Measurements from ENCODE around the gene CMTM5. TPM values are rescaled to one million over a fixed set of nuclear protein-coding genes. Genes with fewer than 3 reads are reported as not detected.

CMTM5 gene
- total RNA-seq, 1 donor from 2014 or later = 4.3 TPM

DNA sequence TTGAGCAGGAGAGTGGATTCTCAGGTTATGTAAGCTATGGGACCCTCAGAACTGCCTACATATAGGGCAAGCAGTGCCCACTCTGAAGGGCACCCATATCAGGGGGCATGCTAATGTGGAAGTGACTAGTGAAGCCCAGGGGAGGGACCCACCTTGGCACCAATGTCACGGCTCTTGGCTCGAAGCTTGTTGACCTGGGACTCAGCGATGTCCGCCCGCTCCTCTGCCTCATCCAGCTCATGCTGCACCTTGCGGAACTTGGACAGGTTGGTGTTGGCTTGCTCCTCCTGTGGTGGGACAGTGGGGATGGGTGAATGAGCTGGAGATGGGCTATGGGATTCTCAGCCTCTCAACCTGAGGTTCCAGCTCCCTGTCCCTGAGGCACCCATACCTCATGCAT lies 5.4 kb downstream of the CMTM5 start:
- Mint-ChIP-seq H3K36me3 (no peaks in the 10 kb centered on the region), H3K4me1 (peaks cover 17% of the 10 kb centered on the region), H3K4me3 (no peak overlapping the region), H3K27me3 (ENCODE audit: insufficient read depth, low read depth) (peaks cover 9% of the 10 kb centered on the region), H3K27ac (peak overlapping the region; percentile 10), H3K9me3 (no peaks in the 10 kb centered on the region)
- H3K27me3 ChIP-seq = no peaks in the 10 kb centered on the region
- no peaks in the 10 kb centered on the region for H3F3A ChIP-seq (ENCODE audit: low read depth)
- no peak for DNase-seq (ENCODE audit: low spot score)
- no peaks in the 10 kb centered on the region for H3K36me3 ChIP-seq
- H4K20me1 ChIP-seq (ENCODE audit: low read depth) = no peaks in the 10 kb centered on the region
- H3K4me1 ChIP-seq = no peaks in the 10 kb centered on the region
- no peaks in the 10 kb centered on the region for H3K9me3 ChIP-seq (ENCODE audit: low read depth)
- TF ChIP-seq EZH2phosphoT487 (IDR thresholded peaks at IDR 0.05) = no peak
- TF ChIP-seq, protein P1, sequence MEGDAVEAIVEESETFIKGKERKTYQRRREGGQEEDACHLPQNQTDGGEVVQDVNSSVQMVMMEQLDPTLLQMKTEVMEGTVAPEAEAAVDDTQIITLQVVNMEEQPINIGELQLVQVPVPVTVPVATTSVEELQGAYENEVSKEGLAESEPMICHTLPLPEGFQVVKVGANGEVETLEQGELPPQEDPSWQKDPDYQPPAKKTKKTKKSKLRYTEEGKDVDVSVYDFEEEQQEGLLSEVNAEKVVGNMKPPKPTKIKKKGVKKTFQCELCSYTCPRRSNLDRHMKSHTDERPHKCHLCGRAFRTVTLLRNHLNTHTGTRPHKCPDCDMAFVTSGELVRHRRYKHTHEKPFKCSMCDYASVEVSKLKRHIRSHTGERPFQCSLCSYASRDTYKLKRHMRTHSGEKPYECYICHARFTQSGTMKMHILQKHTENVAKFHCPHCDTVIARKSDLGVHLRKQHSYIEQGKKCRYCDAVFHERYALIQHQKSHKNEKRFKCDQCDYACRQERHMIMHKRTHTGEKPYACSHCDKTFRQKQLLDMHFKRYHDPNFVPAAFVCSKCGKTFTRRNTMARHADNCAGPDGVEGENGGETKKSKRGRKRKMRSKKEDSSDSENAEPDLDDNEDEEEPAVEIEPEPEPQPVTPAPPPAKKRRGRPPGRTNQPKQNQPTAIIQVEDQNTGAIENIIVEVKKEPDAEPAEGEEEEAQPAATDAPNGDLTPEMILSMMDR (IDR thresholded peaks at IDR 0.05) = no peak
- no peak for TF ChIP-seq EZH2 (IDR thresholded peaks at IDR 0.05)
- H3K9ac ChIP-seq = no peak overlapping the region
- H3K27ac ChIP-seq = no peak overlapping the region
- no peak overlapping the region for H2AFZ ChIP-seq (replicated peaks)
- no peak overlapping the region for H3K4me2 ChIP-seq
- no peak overlapping the region for H3K4me3 ChIP-seq
- H3K79me2 ChIP-seq (ENCODE audit: low read depth) = no peaks in the 10 kb centered on the region

DNA sequence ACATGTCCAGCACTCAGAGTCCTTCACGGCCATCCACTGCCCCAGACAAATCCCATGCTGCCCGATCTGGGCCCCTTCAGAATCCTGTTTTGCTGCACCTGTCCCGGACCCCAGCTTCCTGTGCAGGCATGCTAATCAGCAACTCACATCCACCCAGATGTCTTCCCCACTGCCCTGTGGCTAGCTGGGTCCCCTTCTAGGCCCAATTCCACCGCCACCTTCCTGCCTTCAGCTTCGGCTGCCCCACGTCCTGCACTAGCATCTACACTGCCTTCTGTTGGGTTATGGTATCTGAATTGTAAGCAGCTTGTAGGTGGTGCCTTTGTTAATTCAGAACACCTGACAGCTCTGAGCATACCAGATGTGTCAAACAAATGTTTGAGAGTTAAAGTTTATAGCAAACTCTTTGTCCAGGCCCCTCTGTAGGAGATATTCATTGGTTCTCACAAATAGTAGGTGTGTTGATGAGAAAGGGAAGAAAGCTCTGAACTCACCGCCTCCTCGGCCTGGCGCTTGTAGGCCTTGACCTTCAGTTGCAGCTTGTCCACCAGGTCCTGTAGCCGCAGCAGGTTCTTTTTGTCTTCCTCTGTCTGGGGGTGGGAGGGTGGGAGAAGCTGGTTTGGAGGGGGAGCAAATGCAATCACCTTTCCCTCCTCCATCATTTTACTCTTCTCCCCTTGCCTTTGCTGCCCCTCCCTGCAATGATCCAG lies 6.0 kb downstream of the CMTM5 start:
- H3K9me3 ChIP-seq (ENCODE audit: low read depth) = no peaks in the 10 kb centered on the region
- no peak overlapping the region for H2AFZ ChIP-seq (replicated peaks)
- H3F3A ChIP-seq (ENCODE audit: low read depth) = no peaks in the 10 kb centered on the region
- H3K79me2 ChIP-seq (ENCODE audit: low read depth) = no peaks in the 10 kb centered on the region
- H3K36me3 ChIP-seq = no peaks in the 10 kb centered on the region
- H3K4me2 ChIP-seq = no peak overlapping the region
- H3K9ac ChIP-seq = no peak overlapping the region
- no peak for DNase-seq (ENCODE audit: low spot score)
- Mint-ChIP-seq H3K27ac (peak overlapping the region; percentile 10), H3K4me3 (peak overlapping the region; percentile 22), H3K36me3 (no peaks in the 10 kb centered on the region), H3K27me3 (ENCODE audit: insufficient read depth, low read depth) (peaks cover 12% of the 10 kb centered on the region), H3K4me1 (peaks cover 15% of the 10 kb centered on the region), H3K9me3 (no peaks in the 10 kb centered on the region)
- H3K27me3 ChIP-seq = no peaks in the 10 kb centered on the region
- no peaks in the 10 kb centered on the region for H4K20me1 ChIP-seq (ENCODE audit: low read depth)
- H3K4me1 ChIP-seq = no peaks in the 10 kb centered on the region
- no peak for TF ChIP-seq EZH2 (IDR thresholded peaks at IDR 0.05)
- TF ChIP-seq, protein P1 (IDR thresholded peaks at IDR 0.05) = no peak
- TF ChIP-seq EZH2phosphoT487 (IDR thresholded peaks at IDR 0.05) = no peak
- no peak overlapping the region for H3K4me3 ChIP-seq
- no peak overlapping the region for H3K27ac ChIP-seq

DNA sequence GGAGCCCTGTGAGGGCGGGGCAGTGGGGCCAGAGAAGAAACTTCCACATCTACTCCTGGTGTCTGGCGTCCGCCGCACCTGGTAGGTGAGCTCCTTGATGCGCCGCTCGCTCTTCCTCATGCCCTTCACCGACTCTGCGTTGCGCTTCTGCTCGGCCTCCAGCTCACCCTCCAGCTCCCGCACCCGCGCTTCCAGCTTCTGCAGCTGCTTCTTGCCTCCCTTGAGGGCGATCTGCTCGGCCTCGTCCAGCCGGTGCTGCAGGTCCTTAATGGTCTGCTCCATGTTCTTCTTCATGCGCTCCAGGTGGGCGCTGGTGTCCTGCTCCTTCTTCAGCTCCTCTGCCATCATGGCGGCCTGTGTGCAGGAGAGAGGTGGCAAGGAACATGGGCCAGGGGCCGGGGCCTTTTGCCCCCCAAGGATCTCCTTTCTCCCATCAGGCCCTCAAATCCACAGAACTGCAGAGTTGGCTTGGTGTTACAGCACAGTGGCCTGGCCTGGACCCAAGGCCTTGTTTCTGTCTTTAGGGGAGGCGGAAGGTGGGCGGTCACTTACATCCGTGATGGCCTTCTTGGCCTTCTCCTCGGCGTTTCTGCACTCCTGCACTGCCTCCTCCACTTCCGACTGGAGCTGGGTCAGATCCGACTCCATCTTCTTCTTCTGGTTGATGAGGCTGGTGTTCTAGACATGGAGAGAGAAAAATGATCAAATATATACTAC lies 7.7 kb downstream of the CMTM5 start:
- no peak overlapping the region for H3K27ac ChIP-seq
- H3K9me3 ChIP-seq (ENCODE audit: low read depth) = no peaks in the 10 kb centered on the region
- H3K27me3 ChIP-seq = no peaks in the 10 kb centered on the region
- H3K36me3 Mint-ChIP-seq = no peaks in the 10 kb centered on the region
- no peaks in the 10 kb centered on the region for H4K20me1 ChIP-seq (ENCODE audit: low read depth)
- H2AFZ ChIP-seq (replicated peaks) = no peak overlapping the region
- H3K27me3 Mint-ChIP-seq (ENCODE audit: insufficient read depth, low read depth) = peaks cover 10% of the 10 kb centered on the region
- H3K27ac Mint-ChIP-seq = no peak overlapping the region
- H3K4me2 ChIP-seq = no peak overlapping the region
- no peaks in the 10 kb centered on the region for H3K79me2 ChIP-seq (ENCODE audit: low read depth)
- H3K36me3 ChIP-seq = no peaks in the 10 kb centered on the region
- H3K9ac ChIP-seq = no peak overlapping the region
- TF ChIP-seq, protein P1 (IDR thresholded peaks at IDR 0.05) = no peak
- TF ChIP-seq EZH2phosphoT487 (IDR thresholded peaks at IDR 0.05) (no peak), EZH2 (IDR thresholded peaks at IDR 0.05) (no peak)
- peaks cover 12% of the 10 kb centered on the region for H3K4me1 Mint-ChIP-seq
- no peaks in the 10 kb centered on the region for H3K9me3 Mint-ChIP-seq
- H3F3A ChIP-seq (ENCODE audit: low read depth) = no peaks in the 10 kb centered on the region
- no peak overlapping the region for H3K4me3 ChIP-seq
- no peak for DNase-seq (ENCODE audit: low spot score)
- H3K4me1 ChIP-seq = no peaks in the 10 kb centered on the region
- no peak overlapping the region for H3K4me3 Mint-ChIP-seq
